Vagina (tissue), 2 donors: ENCODE data around the gene RARS2. TPM values are rescaled to one million over a fixed set of nuclear protein-coding genes. Genes with fewer than 3 reads are reported as not detected.
"Not testable (repeated sequence)": the region's sequence is repeated elsewhere in the genome, so short reads cannot be mapped to it uniquely, and the experiment has no call there.

Experiments
- DNase-seq, 2 donors: peaks; one replicate each; pipeline ENCODE4 v3.0.0-alpha.2; 2017; ENCODE audit errors: extremely low spot score in 2 of 2
- H3K27ac ChIP-seq: fragments of 200-600 bp; sonication (generic); one replicate; pipeline ENCODE4 v1.5.1; 2019
- H3K27me3 ChIP-seq: fragments of 200-600 bp; sonication (generic); one replicate; pipeline ENCODE4 v1.5.1; 2019
- H3K36me3 ChIP-seq, 2 donors: fragments of 200-600 bp; sonication (generic); one replicate each; pipeline ENCODE4 v1.5.1; 2017 to 2019
- H3K4me1 ChIP-seq: fragments of 200-600 bp; sonication (generic); one replicate; pipeline ENCODE4 v1.5.1; 2019
- H3K4me3 ChIP-seq, 2 donors: fragments of 200-600 bp; sonication (generic); 1 replicate in 1 of 2; 2 replicates in 1 of 2; pipeline ENCODE4 v1.5.1; 2016 to 2019
- H3K9me3 ChIP-seq: fragments of 200-600 bp; sonication (generic); one replicate; pipeline ENCODE4 v1.5.1; 2019
- POLR2A ChIP-seq, 2 donors: fragments of 450-650 bp; IDR thresholded peaks; one replicate each; pipeline ENCODE4 v1.6.1; 2017; ENCODE audit warnings: antibody characterized with exemption in 2 of 2, mild to moderate bottlenecking in 2 of 2, moderate library complexity in 2 of 2
- POLR2AphosphoS5 ChIP-seq, 2 donors: sonication (generic); formaldehyde crosslinking; IDR thresholded peaks; one replicate each; pipeline ENCODE4 v1.9.0; 2017; ENCODE audit warnings: antibody characterized with exemption in 2 of 2, mild to moderate bottlenecking in 2 of 2, low read depth in 1 of 2; ENCODE audit not compliant: insufficient read depth in 1 of 2
- intact Hi-C: fragments of 100-400 bp; cut with DNase I; formaldehyde crosslinking; loops from one replicate; pipeline ENCODE4 v1.15.1; 2023
- total RNA-seq: library from RNA; depleted of rRNA; stranded (reverse); fragments of >200 nt; gene quantifications from one replicate; pipeline ENCODE4 v1.2.3, GENCODE V29; 2016
- TF ChIP-seq, protein P1 (sequence below), 3 experiments: fragments of 450-650 bp in 2 of 3; fragments of 200-600 bp in 1 of 3; sonication (generic) in 1 of 3; IDR thresholded peaks; one replicate each; pipeline ENCODE4 v1.5.1; 2017 to 2019; ENCODE audit warnings: antibody characterized with exemption in 3 of 3, mild to moderate bottlenecking in 2 of 3, moderate library complexity in 2 of 3

RARS2 gene
- total RNA-seq, 1 donor from 2014 or later: 17.9 TPM

DNA sequence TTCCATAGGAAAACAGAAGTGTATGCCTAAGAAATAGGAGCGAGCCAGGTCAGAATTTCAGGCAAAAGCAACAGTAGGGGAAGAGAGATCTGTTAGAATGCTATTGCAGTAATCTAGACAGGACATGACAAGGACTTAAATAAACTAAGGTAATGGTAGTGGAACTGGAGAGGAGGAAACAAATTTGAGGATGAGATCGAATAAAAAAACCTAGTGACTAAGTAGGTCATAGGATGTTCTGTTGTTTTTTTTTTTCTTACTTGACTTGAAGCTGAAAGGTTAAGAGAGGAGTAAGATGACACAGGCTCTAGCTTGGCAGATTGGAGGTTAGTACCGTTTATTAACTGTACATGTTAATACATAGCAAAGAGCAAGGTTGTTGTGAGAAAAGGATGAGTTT, 28.7 kb upstream of the RARS2 start:
- intact Hi-C loops: no loop called here
- DNase-seq: no peak
- H3K36me3 ChIP-seq: peaks cover 0 to 12% of the 10 kb centered on the region in 2 donors

DNA sequence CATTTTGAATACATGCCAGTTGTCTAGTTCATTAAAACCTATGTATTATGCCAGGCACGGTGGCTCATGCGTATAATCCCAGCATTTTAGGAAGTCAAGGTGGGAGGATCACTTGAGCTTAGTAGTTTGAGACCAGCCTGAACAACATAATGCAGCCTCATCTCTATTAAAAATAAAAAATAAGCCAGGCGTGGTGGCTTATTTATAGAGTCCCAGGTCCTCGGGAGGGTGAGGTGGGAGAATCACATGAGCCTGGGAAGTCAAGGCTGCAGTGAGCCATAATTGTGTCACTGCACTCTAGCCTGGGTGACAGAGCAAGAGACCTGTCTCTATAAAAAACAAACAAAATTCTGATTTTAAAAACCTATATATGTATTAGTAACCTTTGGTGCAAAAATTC, 27.6 kb upstream of the RARS2 start:
- DNase-seq: no peak
- intact Hi-C loops: no loop called here
- Histone ChIP-seq H3K9me3 (no peaks in the 10 kb centered on the region), H3K27ac (no peak overlapping the region), H3K36me3 (peaks cover 0 to 15% of the 10 kb centered on the region in 2 donors), H3K4me3 (no peak overlapping the region), H3K27me3 (no peaks in the 10 kb centered on the region), H3K4me1 (no peaks in the 10 kb centered on the region)
- TF ChIP-seq, protein P1, sequence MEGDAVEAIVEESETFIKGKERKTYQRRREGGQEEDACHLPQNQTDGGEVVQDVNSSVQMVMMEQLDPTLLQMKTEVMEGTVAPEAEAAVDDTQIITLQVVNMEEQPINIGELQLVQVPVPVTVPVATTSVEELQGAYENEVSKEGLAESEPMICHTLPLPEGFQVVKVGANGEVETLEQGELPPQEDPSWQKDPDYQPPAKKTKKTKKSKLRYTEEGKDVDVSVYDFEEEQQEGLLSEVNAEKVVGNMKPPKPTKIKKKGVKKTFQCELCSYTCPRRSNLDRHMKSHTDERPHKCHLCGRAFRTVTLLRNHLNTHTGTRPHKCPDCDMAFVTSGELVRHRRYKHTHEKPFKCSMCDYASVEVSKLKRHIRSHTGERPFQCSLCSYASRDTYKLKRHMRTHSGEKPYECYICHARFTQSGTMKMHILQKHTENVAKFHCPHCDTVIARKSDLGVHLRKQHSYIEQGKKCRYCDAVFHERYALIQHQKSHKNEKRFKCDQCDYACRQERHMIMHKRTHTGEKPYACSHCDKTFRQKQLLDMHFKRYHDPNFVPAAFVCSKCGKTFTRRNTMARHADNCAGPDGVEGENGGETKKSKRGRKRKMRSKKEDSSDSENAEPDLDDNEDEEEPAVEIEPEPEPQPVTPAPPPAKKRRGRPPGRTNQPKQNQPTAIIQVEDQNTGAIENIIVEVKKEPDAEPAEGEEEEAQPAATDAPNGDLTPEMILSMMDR (IDR thresholded peaks at IDR 0.05): no peak

More for the DNA sequence above, 28.7 kb upstream of the RARS2 start:
- Histone ChIP-seq H3K27me3 (no peaks in the 10 kb centered on the region), H3K4me3 (no peak overlapping the region), H3K4me1 (no peaks in the 10 kb centered on the region), H3K27ac (no peak overlapping the region), H3K9me3 (no peaks in the 10 kb centered on the region)
- TF ChIP-seq, protein P1 (IDR thresholded peaks at IDR 0.05): no peak
- TF ChIP-seq POLR2A (IDR thresholded peaks at IDR 0.05) (no peak), POLR2AphosphoS5 (IDR thresholded peaks at IDR 0.05; ENCODE audit: insufficient read depth in 1 of 2, low read depth in 1 of 2) (no peak)

DNA sequence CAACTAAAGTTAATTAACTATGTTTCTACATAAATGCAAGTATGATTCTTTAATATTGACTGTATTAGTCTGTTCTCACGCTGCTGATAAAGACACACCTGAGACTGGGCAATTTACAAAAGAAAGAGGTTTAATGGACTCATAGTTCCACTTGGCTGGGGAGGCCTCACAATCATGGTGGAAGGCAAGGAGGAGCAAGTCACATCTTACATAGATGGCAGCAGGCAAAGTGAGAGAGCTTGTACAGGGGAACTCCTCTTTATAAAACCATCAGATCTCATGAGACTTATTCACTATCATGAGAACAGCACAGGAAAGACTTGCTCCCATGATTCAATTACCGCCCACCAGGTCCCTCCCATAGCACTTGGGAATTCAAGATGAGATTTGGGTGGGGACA, 23.2 kb upstream of the RARS2 start:
- H3K27ac ChIP-seq, H3K4me1 ChIP-seq, H3K4me3 ChIP-seq, H3K27me3 ChIP-seq, H3K9me3 ChIP-seq, intact Hi-C loops, DNase-seq: not testable (repeated sequence)
- peaks cover 0 to 37% of the 10 kb centered on the region in 2 donors for H3K36me3 ChIP-seq

- Histone ChIP-seq H3K4me1 (no peaks in the 10 kb centered on the region), H3K4me3 (no peak overlapping the region), H3K9me3 (no peaks in the 10 kb centered on the region), H3K27ac (no peak overlapping the region), H3K27me3 (no peaks in the 10 kb centered on the region), H3K36me3 (peaks cover 0 to 39% of the 10 kb centered on the region in 2 donors)
- intact Hi-C loops: no loop called here
- no peak for DNase-seq
- no peak for TF ChIP-seq POLR2AphosphoS5 (IDR thresholded peaks at IDR 0.05; ENCODE audit: insufficient read depth in 1 of 2, low read depth in 1 of 2)
- TF ChIP-seq, protein P1 (IDR thresholded peaks at IDR 0.05): no peak
- no peak for TF ChIP-seq POLR2A (IDR thresholded peaks at IDR 0.05)
Measured at GRCh38 chr6:87608802-87609201, 19.0 kb upstream of the RARS2 start.

DNA sequence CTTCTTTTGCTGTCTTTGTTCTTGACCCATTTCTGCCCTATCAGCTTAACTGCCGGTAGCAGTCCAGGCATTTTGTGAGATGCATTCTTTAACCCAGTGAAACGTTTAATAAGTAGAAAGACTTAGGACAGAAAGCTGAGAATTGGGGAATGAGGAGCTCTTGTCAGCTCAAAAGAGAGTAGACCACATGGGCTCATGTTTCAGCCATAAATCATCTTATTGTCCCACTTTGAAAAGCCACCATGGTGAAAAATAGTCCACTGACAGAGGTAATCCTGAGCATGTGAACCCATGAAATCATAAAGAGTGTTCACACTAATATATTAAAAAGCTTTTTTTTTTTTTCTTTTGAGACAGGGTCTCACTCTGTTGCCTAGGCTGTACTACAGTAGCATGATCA, 16.4 kb upstream of the RARS2 start:
- Histone ChIP-seq H3K27me3 (no peaks in the 10 kb centered on the region), H3K27ac (no peak overlapping the region), H3K36me3 (peaks cover 0 to 20% of the 10 kb centered on the region in 2 donors), H3K9me3 (no peaks in the 10 kb centered on the region), H3K4me1 (no peaks in the 10 kb centered on the region), H3K4me3 (no peak overlapping the region)
- intact Hi-C loops: no loop called here
- DNase-seq: no peak
- TF ChIP-seq, protein P1 (IDR thresholded peaks at IDR 0.05): no peak
- TF ChIP-seq POLR2A (IDR thresholded peaks at IDR 0.05) (no peak), POLR2AphosphoS5 (IDR thresholded peaks at IDR 0.05; ENCODE audit: insufficient read depth in 1 of 2, low read depth in 1 of 2) (no peak)

- DNase-seq: no peak
- Histone ChIP-seq H3K27me3 (no peaks in the 10 kb centered on the region), H3K27ac (no peak overlapping the region), H3K9me3 (no peaks in the 10 kb centered on the region), H3K36me3 (no peaks in the 10 kb centered on the region), H3K4me3 (no peak overlapping the region), H3K4me1 (no peaks in the 10 kb centered on the region)
- intact Hi-C loops: no loop called here
- TF ChIP-seq POLR2AphosphoS5 (IDR thresholded peaks at IDR 0.05; ENCODE audit: insufficient read depth in 1 of 2, low read depth in 1 of 2) (no peak), POLR2A (IDR thresholded peaks at IDR 0.05) (no peak)
- TF ChIP-seq, protein P1 (IDR thresholded peaks at IDR 0.05): no peak
Measured at GRCh38 chr6:87600576-87600975, 10.8 kb upstream of the RARS2 start.
